Osteocyte (in vitro differentiated cells): ENCODE data around the gene BORCS6. TPM values are rescaled to one million over a fixed set of nuclear protein-coding genes. Genes with fewer than 3 reads are reported as not detected.
A peak's percentile ranks its signal among the peaks of the same experiment; 100 is the strongest.

Experiments
- DNase-seq: peaks from one replicate; pipeline ENCODE4 v3.0.0; 2021; ENCODE audit warnings: mixed read lengths; ENCODE audit not compliant: unreplicated experiment; ENCODE audit errors: extremely low spot score
- H3K27ac Mint-ChIP-seq: one replicate; pipeline ENCODE4 v1.8.0; 2021; ENCODE audit warnings: mild to moderate bottlenecking, mixed read lengths; ENCODE audit not compliant: unreplicated experiment
- H3K27me3 Mint-ChIP-seq: one replicate; pipeline ENCODE4 v1.8.0; 2021; ENCODE audit warnings: mixed read lengths; ENCODE audit not compliant: unreplicated experiment
- H3K36me3 Mint-ChIP-seq: one replicate; pipeline ENCODE4 v1.8.0; 2021; ENCODE audit warnings: mixed read lengths; ENCODE audit not compliant: unreplicated experiment
- H3K4me1 Mint-ChIP-seq: one replicate; pipeline ENCODE4 v1.8.0; 2021; ENCODE audit warnings: mixed read lengths; ENCODE audit not compliant: unreplicated experiment
- H3K4me3 Mint-ChIP-seq: one replicate; pipeline ENCODE4 v1.8.0; 2021; ENCODE audit warnings: mild to moderate bottlenecking, moderate library complexity, mixed read lengths; ENCODE audit not compliant: unreplicated experiment
- H3K9me3 Mint-ChIP-seq: one replicate; pipeline ENCODE4 v1.8.0; 2021; ENCODE audit warnings: mixed read lengths; ENCODE audit not compliant: unreplicated experiment
- total RNA-seq: library from RNA; stranded (reverse); gene quantifications from 2 replicates; pipeline ENCODE4 v1.2.1, GENCODE V29; 2021
- TF ChIP-seq, protein P1 (sequence below): fragments of 200-600 bp; sonication (generic); IDR thresholded peaks from 2 replicates; pipeline ENCODE4 v1.5.0; 2021; ENCODE audit warnings: antibody characterized with exemption, mild to moderate bottlenecking, moderate library complexity

The BORCS6 gene
- total RNA-seq, 1 donor from 2014 or later = 6.2 TPM

DNA sequence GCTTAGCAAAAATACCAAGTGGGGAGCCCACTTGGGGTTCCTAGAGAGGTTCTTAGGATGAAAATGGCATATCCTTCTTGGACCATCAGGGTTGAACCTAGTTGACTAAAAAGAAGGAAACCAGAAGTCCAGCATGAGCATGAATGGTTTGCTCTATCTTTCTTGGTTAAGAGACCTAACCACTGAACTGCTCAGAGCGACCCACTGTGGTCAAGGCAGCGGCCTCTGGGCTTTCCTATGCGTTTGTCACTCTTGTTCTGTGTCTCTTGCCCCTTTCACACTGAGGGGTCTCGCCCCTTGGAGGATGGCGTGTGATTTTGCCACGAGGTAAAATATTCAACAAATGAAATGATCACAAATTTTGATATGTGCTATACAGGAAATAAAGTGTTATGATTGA is 526 bp upstream of the BORCS6 start:
- no peak for DNase-seq
- H3K9me3 Mint-ChIP-seq = no peaks in the 10 kb centered on the region
- no peaks in the 10 kb centered on the region for H3K36me3 Mint-ChIP-seq
- no peak overlapping the region for H3K4me3 Mint-ChIP-seq
- TF ChIP-seq, protein P1, sequence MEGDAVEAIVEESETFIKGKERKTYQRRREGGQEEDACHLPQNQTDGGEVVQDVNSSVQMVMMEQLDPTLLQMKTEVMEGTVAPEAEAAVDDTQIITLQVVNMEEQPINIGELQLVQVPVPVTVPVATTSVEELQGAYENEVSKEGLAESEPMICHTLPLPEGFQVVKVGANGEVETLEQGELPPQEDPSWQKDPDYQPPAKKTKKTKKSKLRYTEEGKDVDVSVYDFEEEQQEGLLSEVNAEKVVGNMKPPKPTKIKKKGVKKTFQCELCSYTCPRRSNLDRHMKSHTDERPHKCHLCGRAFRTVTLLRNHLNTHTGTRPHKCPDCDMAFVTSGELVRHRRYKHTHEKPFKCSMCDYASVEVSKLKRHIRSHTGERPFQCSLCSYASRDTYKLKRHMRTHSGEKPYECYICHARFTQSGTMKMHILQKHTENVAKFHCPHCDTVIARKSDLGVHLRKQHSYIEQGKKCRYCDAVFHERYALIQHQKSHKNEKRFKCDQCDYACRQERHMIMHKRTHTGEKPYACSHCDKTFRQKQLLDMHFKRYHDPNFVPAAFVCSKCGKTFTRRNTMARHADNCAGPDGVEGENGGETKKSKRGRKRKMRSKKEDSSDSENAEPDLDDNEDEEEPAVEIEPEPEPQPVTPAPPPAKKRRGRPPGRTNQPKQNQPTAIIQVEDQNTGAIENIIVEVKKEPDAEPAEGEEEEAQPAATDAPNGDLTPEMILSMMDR = no peak
- peak overlapping the region; percentile 88 for H3K27ac Mint-ChIP-seq
- no peaks in the 10 kb centered on the region for H3K27me3 Mint-ChIP-seq
- H3K4me1 Mint-ChIP-seq = peaks cover 9% of the 10 kb centered on the region

DNA sequence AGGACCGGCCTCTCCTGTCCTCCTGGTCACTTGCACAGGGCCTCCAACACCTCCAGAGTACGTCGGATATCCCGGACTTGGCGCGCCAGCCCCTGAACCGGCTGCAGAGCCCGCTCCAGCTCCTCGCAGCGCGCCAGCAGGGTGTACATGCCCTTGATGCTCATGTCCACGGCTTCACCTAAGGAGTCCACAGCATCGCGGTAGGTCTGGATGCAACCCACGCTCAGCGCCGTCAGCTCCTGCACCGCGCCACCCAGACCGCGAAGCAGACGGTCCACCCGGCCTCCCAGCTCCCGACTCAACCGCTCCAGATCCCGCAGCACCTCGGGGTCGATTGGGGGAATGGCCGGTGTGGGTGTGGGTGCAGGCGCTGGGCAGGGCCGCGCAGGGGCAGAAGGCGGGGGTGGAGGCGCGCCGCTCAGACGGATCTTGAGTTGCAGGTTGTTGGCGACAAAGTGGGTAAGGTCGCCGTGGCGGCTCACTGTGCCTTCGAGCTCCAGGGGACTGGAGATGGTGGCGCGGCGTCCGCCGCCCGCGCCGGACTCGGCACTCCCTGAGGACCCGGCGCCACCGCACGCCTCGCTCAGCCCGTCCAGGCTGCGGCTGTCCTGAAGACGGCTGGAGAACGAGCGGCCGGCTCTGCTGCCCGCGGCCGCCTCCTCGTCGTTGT is 804 bp downstream of the BORCS6 start:
- Mint-ChIP-seq H3K36me3 (no peaks in the 10 kb centered on the region), H3K4me3 (no peak overlapping the region), H3K4me1 (peaks cover 9% of the 10 kb centered on the region), H3K9me3 (no peaks in the 10 kb centered on the region), H3K27me3 (no peaks in the 10 kb centered on the region), H3K27ac (peak overlapping the region; percentile 88)
- no peak for DNase-seq
- TF ChIP-seq, protein P1 = no peak

DNA sequence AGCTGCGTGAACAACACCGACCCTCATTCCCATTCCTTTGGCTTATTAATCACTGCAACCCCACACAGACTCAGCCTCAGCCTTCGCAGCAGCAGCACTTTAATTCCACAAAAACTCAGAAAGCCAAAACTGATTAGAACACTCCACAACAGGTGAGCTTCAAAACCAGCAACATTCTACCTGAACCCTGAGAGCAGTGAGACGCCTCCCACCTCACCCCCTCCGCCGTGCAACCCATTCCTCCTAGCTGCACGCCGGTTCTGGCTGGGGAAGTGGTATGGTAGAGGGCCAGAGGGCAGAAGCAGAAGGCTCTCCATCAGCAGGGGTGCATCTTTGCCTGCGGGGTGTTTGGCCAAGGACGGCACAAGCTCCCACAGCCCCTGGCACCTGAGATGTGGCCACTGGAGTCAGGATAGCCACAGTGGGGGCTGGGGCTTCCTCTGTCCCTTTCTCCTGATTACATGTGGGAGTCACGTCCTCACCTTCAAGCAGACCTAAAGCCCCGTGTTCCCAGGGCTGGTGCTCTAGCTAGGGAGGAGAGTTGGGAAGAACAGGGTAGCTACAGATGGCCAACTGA is 1.6 kb downstream of the BORCS6 start:
- Mint-ChIP-seq H3K27ac (no peak overlapping the region), H3K36me3 (no peaks in the 10 kb centered on the region), H3K4me3 (no peak overlapping the region), H3K27me3 (no peaks in the 10 kb centered on the region), H3K4me1 (peaks cover 9% of the 10 kb centered on the region), H3K9me3 (no peaks in the 10 kb centered on the region)
- no peak for DNase-seq
- TF ChIP-seq, protein P1 = no peak

DNA sequence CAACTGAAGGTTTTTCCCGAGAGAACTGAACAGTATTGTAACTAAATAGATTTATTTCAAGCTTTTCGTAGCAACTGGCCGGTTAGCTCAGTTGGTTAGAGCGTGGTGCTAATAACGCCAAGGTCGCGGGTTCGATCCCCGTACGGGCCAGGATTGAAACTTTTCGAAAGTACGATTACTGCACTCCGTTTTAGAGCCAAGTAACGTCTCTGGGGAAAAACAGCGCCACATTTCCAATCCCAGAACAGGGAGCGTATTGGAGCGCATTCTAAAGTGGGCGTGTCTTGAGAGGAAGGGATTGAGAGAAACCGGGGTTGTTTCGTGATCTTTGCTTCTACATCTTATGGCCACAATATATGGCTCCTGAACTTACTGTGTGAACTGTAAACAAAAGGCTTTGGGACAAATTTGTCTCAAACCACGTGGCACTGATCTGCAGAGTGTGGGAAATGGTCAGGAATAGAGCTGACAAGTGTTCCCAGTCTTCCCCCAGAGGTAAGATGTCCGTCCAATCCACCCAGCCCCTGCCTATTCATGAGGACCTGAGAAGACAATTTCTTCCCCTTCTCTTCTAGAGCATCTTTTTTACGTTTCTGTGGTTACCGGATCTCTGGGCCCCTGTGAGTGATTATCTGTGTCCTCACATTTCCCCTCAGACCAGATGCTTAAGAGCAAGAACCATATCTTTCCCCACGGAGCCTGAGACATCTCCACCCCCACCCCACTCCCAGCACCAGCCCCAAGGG is 2.3 kb downstream of the BORCS6 start:
- peak; percentile 97 for DNase-seq
- peaks cover 1% of the 10 kb centered on the region for H3K27me3 Mint-ChIP-seq
- no peak overlapping the region for H3K4me3 Mint-ChIP-seq
- H3K4me1 Mint-ChIP-seq = peaks cover 9% of the 10 kb centered on the region
- TF ChIP-seq, protein P1 = no peak
- H3K36me3 Mint-ChIP-seq = no peaks in the 10 kb centered on the region
- no peaks in the 10 kb centered on the region for H3K9me3 Mint-ChIP-seq
- no peak overlapping the region for H3K27ac Mint-ChIP-seq
